NCI-H2107 (cell line): ENCODE measurements around the gene EHF.
"Not testable (repeated sequence)": the region's sequence is repeated elsewhere in the genome, so short reads cannot be mapped to it uniquely, and the experiment has no call there.

Experiments used
- DNase-seq: peaks from one replicate; lab custom pipeline; 2025; lab: John Stamatoyannopoulos, UW

The EHF gene

DNA sequence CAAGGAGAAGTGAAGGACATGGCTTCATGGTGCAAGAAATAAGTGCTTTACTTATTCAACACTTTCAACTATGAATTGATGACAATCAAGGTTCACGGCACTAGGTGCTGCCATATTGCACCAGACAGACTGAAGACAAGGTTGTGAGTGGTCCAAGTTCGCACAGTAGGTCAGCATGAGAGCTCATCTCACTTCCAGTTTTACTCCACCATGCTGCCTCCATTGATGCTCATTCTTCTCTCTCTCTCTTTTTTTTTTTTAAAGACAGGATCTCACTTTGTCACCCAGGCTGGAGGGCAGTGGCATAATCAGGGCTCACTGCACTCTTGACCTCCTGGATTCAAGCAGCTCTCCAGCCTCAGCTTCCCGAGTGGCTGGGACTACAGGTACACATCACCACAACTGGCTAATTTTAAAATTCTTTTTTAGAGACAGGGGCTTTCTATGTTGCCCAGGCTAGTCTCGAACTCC is 47.7 kb downstream of the EHF start:
- DNase-seq = no peak

DNA sequence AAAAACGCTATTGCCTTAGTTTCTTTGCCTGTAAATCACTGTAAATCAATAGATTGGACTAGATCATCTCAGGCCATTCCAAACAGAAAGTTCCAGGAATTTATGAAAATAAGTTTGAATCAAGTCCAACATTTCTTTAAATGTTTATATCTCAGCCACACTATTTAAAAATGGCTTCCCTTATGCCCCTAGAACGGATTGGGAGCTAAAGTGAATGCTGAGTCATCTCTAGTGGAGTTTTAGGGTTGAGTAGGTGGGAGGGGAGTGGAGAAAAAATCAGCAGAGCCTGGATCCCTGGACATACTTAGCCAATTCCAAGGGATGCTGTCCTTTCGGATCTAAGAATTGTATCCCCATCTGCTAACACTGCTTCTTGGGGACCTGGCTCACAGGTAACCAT is 48.6 kb downstream of the EHF start:
- no peak for DNase-seq

DNA sequence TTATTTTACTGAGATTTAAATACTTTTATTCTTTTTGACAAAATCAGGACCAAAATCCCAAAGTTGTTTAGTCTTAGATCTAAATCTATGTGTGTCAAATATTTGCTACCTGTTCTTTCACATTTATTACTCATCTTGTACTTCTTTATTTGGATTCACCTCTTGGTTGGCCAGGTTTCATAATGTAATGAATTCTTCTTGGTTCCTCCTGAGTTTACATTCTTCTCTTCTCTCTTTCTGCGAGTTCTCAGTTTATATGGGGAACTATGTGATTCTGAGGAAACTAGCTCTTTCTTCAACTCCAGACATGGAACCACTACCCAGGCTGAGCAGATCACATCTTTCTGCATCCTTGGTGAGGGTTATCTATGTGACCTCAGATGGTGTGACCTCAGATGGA is 50.2 kb downstream of the EHF start:
- no peak for DNase-seq

DNA sequence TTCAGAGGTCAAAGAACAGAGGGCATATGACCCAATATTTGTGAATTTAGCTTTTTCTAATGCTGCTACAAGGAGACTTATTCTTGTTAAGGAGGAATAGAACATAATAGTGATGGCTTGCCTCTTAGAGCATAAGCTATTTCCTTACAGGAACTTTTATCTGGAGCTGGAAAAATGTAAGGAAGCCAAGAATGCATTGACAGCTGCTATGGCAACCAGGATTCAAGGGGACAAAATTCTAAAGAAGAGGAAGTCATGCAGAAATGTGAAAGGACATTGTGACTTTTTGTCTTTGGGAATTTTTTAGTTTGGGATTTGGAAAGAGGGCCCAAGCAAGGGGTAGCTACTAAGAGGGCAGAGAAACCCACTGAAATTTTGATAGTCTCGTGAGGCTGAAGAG is 51.1 kb downstream of the EHF start:
- no peak for DNase-seq

DNA sequence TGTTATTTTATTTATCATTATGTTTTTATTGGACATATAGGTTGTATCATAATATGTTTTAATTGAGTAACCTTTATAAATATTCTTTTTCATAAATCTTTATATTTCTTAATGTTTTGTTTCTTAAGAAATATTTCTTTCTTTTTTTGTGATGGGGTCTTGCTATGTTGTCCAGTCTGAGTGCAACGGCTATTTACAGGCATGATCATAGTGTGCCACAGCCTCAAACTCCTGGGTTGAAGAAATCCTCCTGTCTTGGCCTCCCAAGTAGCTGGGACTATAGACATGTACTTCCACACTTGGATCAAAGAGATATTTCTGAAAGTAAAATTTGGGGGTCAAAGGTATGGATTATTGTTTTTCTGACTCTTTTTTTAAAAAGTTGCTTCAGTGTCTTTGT is 53.1 kb downstream of the EHF start:
- DNase-seq = no peak

DNA sequence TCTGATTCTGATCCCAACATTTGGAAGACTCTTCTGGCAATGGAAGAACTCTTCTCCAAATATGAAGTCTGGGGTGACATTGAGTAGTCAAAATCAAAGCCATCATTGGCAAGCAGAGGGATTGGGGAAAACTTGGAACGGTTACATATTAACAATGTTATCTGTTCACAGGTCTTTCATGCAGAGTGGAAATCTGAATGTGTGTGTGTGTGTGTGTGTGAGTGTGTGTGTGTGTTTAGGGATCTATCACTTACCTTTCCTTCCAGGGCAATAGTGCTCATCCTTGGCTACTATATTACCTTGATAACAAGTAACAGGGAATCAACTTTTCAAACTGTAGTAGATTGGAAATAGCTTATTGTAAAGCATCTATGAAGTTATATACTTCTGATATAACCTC is 55.3 kb downstream of the EHF start:
- no peak for DNase-seq

DNA sequence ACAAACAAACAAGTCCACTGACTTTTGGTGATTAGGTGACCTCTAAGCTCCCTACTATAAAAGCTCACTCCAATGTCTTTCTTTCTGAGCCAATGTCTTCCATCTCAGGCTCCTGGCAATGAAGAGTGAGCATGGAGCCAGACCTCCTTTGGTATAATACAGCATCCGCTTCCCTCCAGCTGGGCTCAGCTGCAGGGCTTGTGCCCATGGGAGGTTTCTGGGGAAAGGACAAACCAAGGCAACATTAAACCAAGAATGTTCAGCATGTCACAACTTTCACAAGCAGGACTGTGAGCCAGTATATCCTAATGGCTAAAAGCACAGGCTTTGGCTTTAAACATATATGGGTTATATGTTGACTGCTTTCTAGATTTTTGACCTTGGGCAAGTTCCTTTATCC is 58.8 kb downstream of the EHF start:
- no peak for DNase-seq

DNA sequence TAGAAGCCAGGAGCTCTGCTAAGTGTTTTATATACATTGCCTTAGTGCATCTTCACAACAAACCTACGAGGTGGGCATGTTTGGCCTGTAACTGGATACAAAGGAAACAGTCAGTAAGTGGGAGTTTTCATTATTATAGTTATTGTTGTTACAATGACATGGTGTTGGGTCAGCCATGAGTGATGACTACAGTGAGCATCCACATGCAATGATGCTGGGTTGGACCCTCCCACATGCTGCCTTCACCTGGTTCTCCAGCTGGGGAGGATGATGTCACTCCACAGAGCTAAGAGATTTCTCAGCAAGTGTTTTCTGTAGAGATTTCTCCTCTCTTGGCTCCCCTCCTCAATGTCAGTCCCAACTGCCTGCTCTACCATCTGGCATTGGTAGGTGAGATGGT is 59.3 kb downstream of the EHF start:
- DNase-seq = no peak

DNA sequence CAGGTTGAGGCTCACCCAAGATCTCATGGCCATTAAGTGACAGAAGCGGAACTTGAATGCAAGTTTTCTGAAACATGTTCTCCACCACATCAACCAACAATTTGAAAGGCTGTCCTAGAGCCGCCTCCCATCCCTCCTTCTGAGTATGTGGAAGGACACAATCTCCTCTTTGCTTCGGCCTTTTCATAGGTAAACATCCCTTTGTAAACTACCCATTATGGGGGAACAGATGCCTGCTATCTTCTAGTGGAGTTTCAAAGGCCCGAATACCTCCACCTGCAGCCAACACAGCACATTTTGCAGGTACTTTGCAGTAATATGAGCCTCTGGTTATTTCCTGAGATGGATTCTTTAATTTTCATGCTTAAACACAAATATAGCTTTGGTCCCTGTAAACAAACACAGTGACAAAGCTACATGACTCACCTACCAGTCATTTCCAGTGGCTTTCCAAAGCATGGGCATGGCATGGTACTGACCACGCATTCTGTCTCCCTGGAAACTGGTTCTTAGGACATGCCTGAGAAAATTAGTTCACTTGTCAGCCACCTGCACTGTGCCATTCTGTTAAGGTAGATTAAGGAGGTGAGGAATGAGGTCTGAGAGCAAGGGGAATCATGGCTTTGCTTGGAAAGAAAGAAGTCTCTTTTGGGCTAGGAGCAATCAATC is 60.2 kb downstream of the EHF start:
- no peak for DNase-seq

DNA sequence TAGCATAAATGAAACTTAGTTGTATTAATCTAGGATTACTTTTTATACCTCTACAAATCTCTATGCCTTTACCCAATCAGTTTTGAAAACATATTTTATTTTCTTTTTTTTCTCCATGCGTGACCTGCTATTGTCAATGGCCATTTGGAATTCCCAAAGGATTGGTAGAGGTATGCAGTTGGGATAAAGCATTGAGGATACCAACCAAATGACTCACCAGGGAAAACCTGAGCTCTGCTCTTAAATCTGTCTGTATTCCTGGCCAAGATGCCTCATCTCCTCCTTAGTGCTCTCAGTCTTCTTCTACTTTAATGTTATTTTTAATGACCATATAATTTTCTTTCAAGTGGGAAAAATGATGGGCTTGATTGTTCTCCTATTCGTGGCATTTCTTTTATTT is 61.9 kb downstream of the EHF start:
- DNase-seq = no peak

DNA sequence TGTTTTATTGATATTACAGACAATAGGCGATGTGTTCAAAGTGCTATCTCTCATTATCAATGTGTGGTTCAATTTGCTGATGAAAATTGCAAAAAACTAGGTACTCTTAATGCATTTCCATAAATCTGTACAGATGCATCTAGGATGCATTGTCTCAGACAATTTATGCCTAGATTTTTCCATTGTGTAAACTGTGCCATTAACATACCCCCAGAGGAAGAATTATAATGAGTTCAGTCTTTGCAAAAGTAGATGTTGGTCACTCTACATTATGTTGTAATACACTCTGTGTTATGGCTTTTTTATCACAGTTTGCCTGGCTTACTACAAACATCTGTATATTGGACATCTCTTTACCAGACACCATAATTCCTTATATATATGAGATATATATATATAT is 62.5 kb downstream of the EHF start:
- DNase-seq = no peak

DNA sequence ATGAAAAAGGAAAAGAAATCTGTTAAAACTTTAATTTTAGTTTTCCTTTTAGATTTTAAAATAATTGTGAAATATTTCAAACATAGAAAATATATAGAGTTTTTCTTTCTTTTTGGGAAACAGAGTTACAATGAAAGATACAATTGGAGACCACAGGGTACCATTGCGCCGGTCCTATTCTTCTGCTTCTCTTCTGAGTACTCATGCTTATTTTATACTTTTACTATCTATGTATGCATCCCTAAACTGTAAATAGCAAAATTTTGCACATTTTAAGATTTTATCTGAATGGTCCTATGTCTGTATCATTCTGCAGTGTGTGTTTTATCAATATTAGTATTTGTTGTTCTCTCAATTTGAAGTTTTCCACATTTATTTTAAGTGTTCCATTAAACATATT is 65.0 kb downstream of the EHF start:
- DNase-seq = no peak

DNA sequence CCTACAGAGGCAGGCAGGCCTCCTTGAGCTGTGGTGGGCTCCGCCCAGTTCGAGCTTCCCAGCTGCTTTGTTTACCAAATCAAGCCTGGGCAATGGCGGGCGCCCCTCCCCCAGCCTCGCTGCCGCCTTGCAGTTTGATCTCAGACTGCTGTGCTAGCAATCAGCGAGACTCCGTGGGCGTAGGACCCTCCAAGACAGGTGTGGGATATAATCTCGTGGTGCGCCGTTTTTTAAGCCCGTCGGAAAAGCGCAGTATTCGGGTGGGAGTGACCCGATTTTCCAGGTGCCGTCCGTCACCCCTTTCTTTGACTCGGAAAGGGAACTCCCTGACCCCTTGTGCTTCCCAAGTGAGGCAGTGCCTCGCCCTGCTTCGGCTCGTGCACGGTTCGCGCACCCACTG is 71.4 kb downstream of the EHF start:
- not testable (repeated sequence) for DNase-seq

DNA sequence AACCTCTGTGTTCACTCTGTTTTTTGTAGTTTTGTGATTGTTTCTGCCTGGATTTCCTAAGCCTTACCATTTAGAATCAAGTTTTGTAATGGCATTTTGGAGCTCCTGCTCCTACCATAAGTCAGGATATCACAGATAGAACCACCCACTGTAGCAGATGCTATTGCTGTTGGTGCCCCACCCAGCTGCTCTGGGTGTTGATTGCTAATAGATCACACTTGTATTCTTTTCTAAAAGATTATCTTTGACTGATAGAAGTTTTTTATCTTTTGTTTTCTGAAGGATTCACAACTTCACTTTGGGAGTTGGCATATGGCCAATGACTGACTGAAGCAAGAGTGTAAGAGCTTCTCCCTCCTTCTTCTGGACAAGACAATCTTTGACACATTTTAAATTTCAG is 76.0 kb downstream of the EHF start:
- no peak for DNase-seq

DNA sequence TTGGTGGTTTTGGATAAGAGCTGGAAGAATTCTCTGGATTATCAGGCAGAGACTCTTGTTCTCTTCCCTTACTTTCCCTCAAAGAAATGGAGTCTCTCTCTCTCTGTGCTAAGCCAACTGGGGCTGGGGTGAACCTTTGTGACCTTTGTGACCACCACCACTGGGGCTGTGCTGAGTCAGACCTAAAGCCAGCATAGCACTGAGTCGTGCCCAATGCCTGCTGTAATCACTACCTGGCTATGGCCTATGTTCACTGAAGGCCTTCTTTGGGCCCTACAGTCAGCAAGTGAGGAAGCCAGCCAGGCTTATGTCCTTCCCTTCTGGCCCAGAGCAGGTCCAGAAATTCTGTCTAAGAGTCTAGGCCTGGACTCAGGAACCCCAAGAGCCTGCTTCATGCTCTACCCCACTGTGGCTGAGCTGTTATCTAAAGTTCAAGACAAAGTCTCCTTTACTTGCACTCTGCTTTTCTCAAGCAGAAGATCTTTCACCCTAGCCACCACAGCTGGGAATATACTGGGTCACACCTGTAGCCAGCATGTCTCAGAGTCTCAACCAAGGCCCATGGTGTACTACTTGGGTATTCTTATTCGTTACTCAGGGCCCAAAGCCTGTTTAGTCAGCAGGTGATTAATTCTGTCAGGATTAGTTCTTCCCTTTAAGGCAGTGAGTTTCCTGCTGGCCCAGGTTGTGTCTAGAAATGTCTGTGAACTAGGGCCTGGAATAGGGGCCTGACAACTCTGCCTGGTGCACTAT is 86.0 kb downstream of the EHF start:
- DNase-seq = no peak

DNA sequence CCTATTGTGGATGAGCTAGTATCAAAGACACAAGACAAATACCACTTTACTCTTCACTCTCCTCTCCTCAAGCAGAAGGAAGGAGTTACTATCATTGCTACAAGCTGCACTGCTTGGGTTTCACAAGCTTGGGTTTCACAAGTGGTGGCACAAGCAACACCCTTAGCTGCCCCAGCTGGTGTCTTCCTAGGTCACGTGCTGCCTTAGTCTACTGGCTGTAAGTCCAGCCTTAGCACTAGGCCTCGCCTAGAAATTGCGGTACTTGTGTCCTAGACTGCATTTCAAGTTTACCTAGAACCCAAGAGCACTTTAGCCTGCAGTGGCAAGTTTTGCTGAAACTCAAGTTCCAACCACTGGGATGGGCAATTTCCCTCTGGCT is 86.6 kb downstream of the EHF start:
- DNase-seq = no peak
